Neural crest cell (in vitro differentiated cells): ENCODE data around the gene SPRN. TPM values are rescaled to one million over a fixed set of nuclear protein-coding genes. Genes with fewer than 3 reads are reported as not detected.

ENCODE experiments used
- DNase-seq: peaks from one replicate; pipeline ENCODE4 v3.0.0; 2021; ENCODE audit warnings: low read depth, mixed read lengths, low spot score
- H3K27ac Mint-ChIP-seq: one replicate; pipeline ENCODE4 v1.8.0; 2021; ENCODE audit warnings: mild to moderate bottlenecking, mixed read lengths; ENCODE audit not compliant: unreplicated experiment
- H3K27me3 Mint-ChIP-seq: 2 replicates; pipeline ENCODE4 v1.8.0; 2021; ENCODE audit warnings: low read depth, mild to moderate bottlenecking, mixed read lengths
- H3K36me3 Mint-ChIP-seq: 2 replicates; pipeline ENCODE4 v1.8.0; 2021; ENCODE audit warnings: low read depth, mild to moderate bottlenecking, mixed read lengths
- H3K4me1 Mint-ChIP-seq: 2 replicates; pipeline ENCODE4 v1.8.0; 2021; ENCODE audit warnings: mixed read lengths
- H3K4me3 Mint-ChIP-seq: one replicate; pipeline ENCODE4 v1.8.0; 2021; ENCODE audit warnings: mild to moderate bottlenecking, mixed read lengths
- H3K9me3 Mint-ChIP-seq: 2 replicates; pipeline ENCODE4 v1.8.0; 2021; ENCODE audit warnings: mixed read lengths
- CTCF ChIP-seq: fragments of 200-600 bp; sonication (generic); conservative IDR thresholded peaks from 2 replicates; pipeline ENCODE4 v1.5.0; 2021; ENCODE audit warnings: antibody characterized with exemption, mild to moderate bottlenecking
- total RNA-seq: library from RNA; stranded (reverse); gene quantifications from 2 replicates; pipeline ENCODE4 v1.2.1, GENCODE V29; 2021

SPRN gene
- total RNA-seq, 1 donor from 2014 or later: 0.37 TPM

GRCh38 chr10:133422223-133422806 is 2.1 kb downstream of the SPRN start:
- no peak for TF ChIP-seq CTCF
- peak overlapping the region; percentile 47 for H3K4me3 Mint-ChIP-seq

GRCh38 chr10:133421336-133422222 is 2.8 kb downstream of the SPRN start:
- H3K27ac Mint-ChIP-seq: no peak overlapping the region
- no peaks in the 10 kb centered on the region for H3K9me3 Mint-ChIP-seq
- peak overlapping the region; percentile 47 for H3K4me3 Mint-ChIP-seq
- DNase-seq: no peak
- H3K27me3 Mint-ChIP-seq: peaks cover 27% of the 10 kb centered on the region
- no peak for TF ChIP-seq CTCF
- H3K36me3 Mint-ChIP-seq: peaks cover 5% of the 10 kb centered on the region
- no peaks in the 10 kb centered on the region for H3K4me1 Mint-ChIP-seq

More at GRCh38 chr10:133422223-133422806, 2.1 kb downstream of the SPRN start:
- H3K9me3 Mint-ChIP-seq: no peaks in the 10 kb centered on the region
- no peak overlapping the region for H3K27ac Mint-ChIP-seq
- peaks cover 5% of the 10 kb centered on the region for H3K36me3 Mint-ChIP-seq
- H3K4me1 Mint-ChIP-seq: no peaks in the 10 kb centered on the region
- DNase-seq: no peak
- H3K27me3 Mint-ChIP-seq: peaks cover 27% of the 10 kb centered on the region

- H3K27ac Mint-ChIP-seq: no peak overlapping the region
- DNase-seq: no peak
- H3K36me3 Mint-ChIP-seq: peaks cover 12% of the 10 kb centered on the region
- no peak for TF ChIP-seq CTCF
- peaks cover 27% of the 10 kb centered on the region for H3K27me3 Mint-ChIP-seq
- peak overlapping the region; percentile 23 for H3K4me3 Mint-ChIP-seq
- peaks cover under 1% of the 10 kb centered on the region for H3K9me3 Mint-ChIP-seq
- no peaks in the 10 kb centered on the region for H3K4me1 Mint-ChIP-seq
These were observed 3.8 kb downstream of the SPRN start for GRCh38 chr10:133420579-133420978.

GRCh38 chr10:133420028-133420427 is 4.4 kb downstream of the SPRN start:
- no peaks in the 10 kb centered on the region for H3K4me1 Mint-ChIP-seq
- H3K27ac Mint-ChIP-seq: no peak overlapping the region
- no peak overlapping the region for H3K4me3 Mint-ChIP-seq
- no peak for DNase-seq
- peaks cover 6% of the 10 kb centered on the region for H3K9me3 Mint-ChIP-seq
- H3K36me3 Mint-ChIP-seq: peaks cover 17% of the 10 kb centered on the region
- peaks cover 27% of the 10 kb centered on the region for H3K27me3 Mint-ChIP-seq
- no peak for TF ChIP-seq CTCF

- H3K4me1 Mint-ChIP-seq: no peaks in the 10 kb centered on the region
- H3K9me3 Mint-ChIP-seq: peaks cover 6% of the 10 kb centered on the region
- TF ChIP-seq CTCF: no peak
- H3K36me3 Mint-ChIP-seq: peaks cover 21% of the 10 kb centered on the region
- DNase-seq: no peak
- no peak overlapping the region for H3K27ac Mint-ChIP-seq
- H3K27me3 Mint-ChIP-seq: peaks cover 27% of the 10 kb centered on the region
- peak overlapping the region; percentile 23 for H3K4me3 Mint-ChIP-seq
These were observed 5.0 kb downstream of the SPRN start for GRCh38 chr10:133419211-133419950.
